ENCODE measurements around the gene RPS21.

Gene RPS21

DNA sequence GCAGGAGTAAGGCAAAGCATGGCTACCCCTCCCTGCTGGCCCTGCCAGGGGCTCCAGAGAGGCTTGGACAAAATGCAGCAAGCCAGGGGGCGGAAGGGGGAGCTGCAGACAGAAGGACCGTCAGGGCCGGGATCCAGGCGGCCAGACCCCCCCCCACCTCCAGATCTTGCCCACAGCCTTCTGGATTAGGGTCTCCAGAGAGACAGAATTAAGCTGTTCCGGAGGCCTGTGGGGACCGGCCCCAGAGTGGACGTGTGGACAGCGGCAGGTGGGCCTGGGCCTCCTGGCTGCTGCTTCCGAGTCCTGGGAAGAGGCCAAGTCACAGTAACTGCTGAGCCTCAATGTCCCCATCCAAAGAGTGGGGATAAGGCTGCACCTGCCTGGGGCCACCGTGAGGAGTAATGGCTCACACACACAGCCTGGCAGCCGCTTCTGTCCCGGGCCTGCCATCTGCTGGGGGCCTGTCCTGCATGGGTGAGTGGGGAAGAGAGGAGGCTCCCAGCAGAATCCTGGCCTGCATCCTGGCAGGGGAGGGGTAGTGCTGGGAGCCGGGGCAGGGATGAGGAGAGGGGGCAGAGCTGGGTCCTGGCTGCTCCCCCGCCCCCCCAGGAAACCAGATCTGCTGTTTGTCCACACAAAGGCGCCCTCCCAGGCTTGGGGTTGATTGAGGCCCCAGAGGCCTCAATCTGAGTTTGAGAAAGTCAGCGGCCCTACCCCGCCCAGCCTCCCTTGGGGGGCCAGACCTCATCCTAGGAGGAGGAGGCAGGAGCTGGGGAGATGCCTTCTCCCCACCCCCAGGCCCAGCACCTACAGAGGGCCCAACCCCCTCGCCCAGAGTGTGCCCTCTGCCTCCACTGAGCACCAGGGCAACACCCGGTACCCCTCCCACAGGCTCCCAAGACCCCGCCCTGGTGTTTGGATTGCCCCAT lies 23.6 kb upstream of the RPS21 start:
- no peak overlapping the region for H3K27ac ChIP-seq (ENCODE audit: low read depth, low read length)

DNA sequence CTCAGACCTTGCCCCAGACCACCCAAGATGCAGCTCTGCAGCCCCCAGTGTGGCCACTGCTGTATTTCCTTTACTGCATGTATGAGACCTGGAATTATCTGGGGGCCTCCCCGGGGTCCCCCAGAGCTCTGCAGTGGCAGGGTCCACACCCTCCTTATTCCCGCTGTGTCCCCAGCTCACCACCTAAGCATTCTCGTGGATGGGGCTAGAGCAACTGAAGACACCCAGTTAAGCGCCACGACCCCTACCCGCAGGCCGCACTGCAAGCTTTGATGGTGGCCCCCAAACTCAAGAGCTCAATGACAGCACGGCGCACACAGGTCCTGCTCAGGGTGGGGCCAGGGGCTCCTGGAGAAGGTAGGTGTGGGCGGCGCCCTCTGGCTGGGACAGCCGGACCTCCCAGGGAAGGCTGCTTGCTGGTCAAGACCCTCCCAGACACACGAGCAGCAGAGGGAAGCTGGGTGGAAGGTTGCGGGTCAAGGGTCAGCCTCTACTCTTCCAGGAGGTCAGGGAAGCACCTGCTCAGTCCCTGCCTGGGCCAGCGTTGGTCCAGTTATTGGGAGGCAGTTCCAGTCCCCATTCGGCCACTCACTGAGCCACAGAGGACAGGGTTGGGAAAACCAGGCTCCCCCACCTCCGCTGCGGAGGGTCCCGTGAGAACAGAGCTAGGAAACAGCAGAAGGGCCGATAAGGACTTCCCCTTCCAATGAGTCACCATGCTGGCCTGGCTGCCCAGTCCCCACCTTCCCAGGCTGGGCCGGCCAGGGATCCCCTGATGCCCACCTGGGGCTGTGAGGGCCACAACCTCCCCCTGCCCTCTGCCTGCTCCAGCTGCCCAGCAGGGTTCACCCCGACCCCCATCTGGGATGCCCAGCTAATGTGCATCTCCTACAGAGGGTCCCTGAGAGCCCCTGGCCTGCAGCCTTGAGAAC lies 22.7 kb upstream of the RPS21 start:
- Histone ChIP-seq H3K4me2 (ENCODE audit: low read depth, low read length, poor library complexity, severe bottlenecking) (no peak overlapping the region), H3K9me2 (replicated peaks; ENCODE audit: insufficient read depth, low read length) (no peaks in the 10 kb centered on the region), H3K27ac (ENCODE audit: low read depth, low read length) (no peak overlapping the region), H3K9me3 (ENCODE audit: insufficient read depth, low read length) (no peaks in the 10 kb centered on the region), H3F3A (ENCODE audit: insufficient read depth) (no peaks in the 10 kb centered on the region), H3K36me3 (ENCODE audit: low read length) (no peaks in the 10 kb centered on the region), H2AFZ (ENCODE audit: low read depth, low read length, severe bottlenecking) (no peak overlapping the region), H4K20me1 (ENCODE audit: low read depth, low read length) (no peaks in the 10 kb centered on the region), H3K4me3 (ENCODE audit: insufficient read depth, low read length, poor library complexity, severe bottlenecking) (no peak overlapping the region), H3K79me2 (ENCODE audit: insufficient read depth, low read length) (no peaks in the 10 kb centered on the region), H3K9ac (ENCODE audit: low read length) (no peak overlapping the region), H3K27me3 (ENCODE audit: low read length) (no peaks in the 10 kb centered on the region)
- TF ChIP-seq, protein P1, sequence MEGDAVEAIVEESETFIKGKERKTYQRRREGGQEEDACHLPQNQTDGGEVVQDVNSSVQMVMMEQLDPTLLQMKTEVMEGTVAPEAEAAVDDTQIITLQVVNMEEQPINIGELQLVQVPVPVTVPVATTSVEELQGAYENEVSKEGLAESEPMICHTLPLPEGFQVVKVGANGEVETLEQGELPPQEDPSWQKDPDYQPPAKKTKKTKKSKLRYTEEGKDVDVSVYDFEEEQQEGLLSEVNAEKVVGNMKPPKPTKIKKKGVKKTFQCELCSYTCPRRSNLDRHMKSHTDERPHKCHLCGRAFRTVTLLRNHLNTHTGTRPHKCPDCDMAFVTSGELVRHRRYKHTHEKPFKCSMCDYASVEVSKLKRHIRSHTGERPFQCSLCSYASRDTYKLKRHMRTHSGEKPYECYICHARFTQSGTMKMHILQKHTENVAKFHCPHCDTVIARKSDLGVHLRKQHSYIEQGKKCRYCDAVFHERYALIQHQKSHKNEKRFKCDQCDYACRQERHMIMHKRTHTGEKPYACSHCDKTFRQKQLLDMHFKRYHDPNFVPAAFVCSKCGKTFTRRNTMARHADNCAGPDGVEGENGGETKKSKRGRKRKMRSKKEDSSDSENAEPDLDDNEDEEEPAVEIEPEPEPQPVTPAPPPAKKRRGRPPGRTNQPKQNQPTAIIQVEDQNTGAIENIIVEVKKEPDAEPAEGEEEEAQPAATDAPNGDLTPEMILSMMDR (IDR thresholded peaks at IDR 0.05; ENCODE audit: insufficient read depth, low read length, poor library complexity, severe bottlenecking): no peak
- TF ChIP-seq EZH2phosphoT487 (conservative IDR thresholded peaks at IDR 0.05; ENCODE audit: low read length): no peak

More for the DNA sequence above, 23.6 kb upstream of the RPS21 start:
- no peaks in the 10 kb centered on the region for H3K27me3 ChIP-seq (ENCODE audit: low read length)
- H3K4me2 ChIP-seq (ENCODE audit: low read depth, low read length, poor library complexity, severe bottlenecking): no peak overlapping the region
- H3F3A ChIP-seq (ENCODE audit: insufficient read depth): no peaks in the 10 kb centered on the region
- H3K4me3 ChIP-seq (ENCODE audit: insufficient read depth, low read length, poor library complexity, severe bottlenecking): no peak overlapping the region
- H3K9ac ChIP-seq (ENCODE audit: low read length): no peak overlapping the region
- H4K20me1 ChIP-seq (ENCODE audit: low read depth, low read length): no peaks in the 10 kb centered on the region
- H3K36me3 ChIP-seq (ENCODE audit: low read length): no peaks in the 10 kb centered on the region
- H3K9me2 ChIP-seq (replicated peaks; ENCODE audit: insufficient read depth, low read length): no peaks in the 10 kb centered on the region
- H2AFZ ChIP-seq (ENCODE audit: low read depth, low read length, severe bottlenecking): no peak overlapping the region
- H3K9me3 ChIP-seq (ENCODE audit: insufficient read depth, low read length): no peaks in the 10 kb centered on the region
- TF ChIP-seq, protein P1 (IDR thresholded peaks at IDR 0.05; ENCODE audit: insufficient read depth, low read length, poor library complexity, severe bottlenecking): no peak
- TF ChIP-seq EZH2phosphoT487 (conservative IDR thresholded peaks at IDR 0.05; ENCODE audit: low read length): no peak
- H3K79me2 ChIP-seq (ENCODE audit: insufficient read depth, low read length): no peaks in the 10 kb centered on the region

DNA sequence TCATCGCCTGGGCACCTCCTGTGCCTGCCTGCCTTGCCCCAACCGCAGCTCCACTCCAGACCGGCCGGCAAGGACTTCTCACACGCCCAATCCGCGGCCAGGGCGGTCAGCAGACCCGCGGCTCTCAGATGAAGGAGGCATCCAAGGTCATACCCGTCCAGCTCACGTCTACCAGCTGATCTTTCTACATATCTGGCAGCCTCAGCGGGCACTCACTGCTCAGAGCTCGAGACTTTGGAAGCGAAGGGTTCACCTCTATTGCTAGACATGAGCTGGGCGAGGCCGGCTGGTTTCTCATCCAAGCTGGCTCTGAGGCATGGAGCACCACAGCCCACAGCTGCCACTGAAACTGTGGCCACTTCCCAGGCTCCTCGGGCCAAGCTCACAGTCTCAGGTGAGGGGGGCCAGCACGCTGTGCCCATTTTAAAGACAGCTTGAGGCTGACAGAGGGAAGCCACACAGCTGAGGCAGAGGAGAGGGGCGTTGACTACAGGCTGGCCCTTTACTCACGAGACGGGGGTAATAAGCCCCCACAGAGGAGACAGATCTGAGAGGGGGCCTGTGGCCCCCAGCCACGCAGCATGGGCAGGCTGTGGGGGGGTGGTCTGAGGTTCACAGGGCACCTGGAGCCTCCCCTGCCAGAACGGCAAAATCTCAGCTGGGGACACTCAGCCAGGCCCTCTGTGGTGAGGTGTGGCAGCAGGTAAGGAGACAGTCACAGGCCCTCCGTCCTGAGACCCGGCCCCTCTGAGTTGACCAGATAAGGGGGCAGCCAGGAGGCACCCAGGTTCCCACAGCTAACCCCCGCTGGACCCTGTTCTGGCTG lies 21.8 kb upstream of the RPS21 start:
- Histone ChIP-seq H3K27ac (ENCODE audit: low read depth, low read length) (no peak overlapping the region), H3K79me2 (ENCODE audit: insufficient read depth, low read length) (no peaks in the 10 kb centered on the region), H3K4me2 (ENCODE audit: low read depth, low read length, poor library complexity, severe bottlenecking) (no peak overlapping the region), H3K9me3 (ENCODE audit: insufficient read depth, low read length) (no peaks in the 10 kb centered on the region), H3K27me3 (ENCODE audit: low read length) (no peaks in the 10 kb centered on the region), H3F3A (ENCODE audit: insufficient read depth) (no peaks in the 10 kb centered on the region), H4K20me1 (ENCODE audit: low read depth, low read length) (no peaks in the 10 kb centered on the region), H2AFZ (ENCODE audit: low read depth, low read length, severe bottlenecking) (no peak overlapping the region), H3K4me3 (ENCODE audit: insufficient read depth, low read length, poor library complexity, severe bottlenecking) (no peak overlapping the region), H3K9me2 (replicated peaks; ENCODE audit: insufficient read depth, low read length) (no peaks in the 10 kb centered on the region), H3K36me3 (ENCODE audit: low read length) (no peaks in the 10 kb centered on the region), H3K9ac (ENCODE audit: low read length) (no peak overlapping the region)
- TF ChIP-seq, protein P1 (IDR thresholded peaks at IDR 0.05; ENCODE audit: insufficient read depth, low read length, poor library complexity, severe bottlenecking): no peak
- TF ChIP-seq EZH2phosphoT487 (conservative IDR thresholded peaks at IDR 0.05; ENCODE audit: low read length): no peak
